ENCODE data around the gene CRIP3. TPM values are rescaled to one million over a fixed set of nuclear protein-coding genes. Genes with fewer than 3 reads are reported as not detected.

CRIP3 gene
- total RNA-seq, 4 donors from 2014 or later = 0.38 to 0.72 (median 0.41) TPM; not detected in 1

GRCh38 chr6:43287717-43288679, 20.6 kb downstream of the CRIP3 start:
- WGBS, 2 donors = 80 to 86% methylated on average over 4 to 7 of the region's 7 CpGs
- no peak for DNase-seq
- no peaks in the 10 kb centered on the region for H3K9me3 ChIP-seq
- peaks cover 0 to 42% (median 0%) of the 10 kb centered on the region in 4 donors for H3K27me3 ChIP-seq
- TF ChIP-seq POLR2A (IDR thresholded peaks at IDR 0.05) (no peak), CTCF (IDR thresholded peaks at IDR 0.05) (no peak)
- no peak overlapping the region for H3K4me3 ChIP-seq
- H3K27ac ChIP-seq = no peak overlapping the region
- peaks cover 4 to 24% (median 13%) of the 10 kb centered on the region in 3 donors for H3K4me1 ChIP-seq
- H3K36me3 ChIP-seq = no peaks in the 10 kb centered on the region
- intact Hi-C loops (cut with DNase I) = no loop called here

GRCh38 chr6:43286980-43287716, 21.5 kb downstream of the CRIP3 start:
- Histone ChIP-seq H3K27ac (no peak overlapping the region), H3K9me3 (no peaks in the 10 kb centered on the region), H3K4me1 (peaks cover 4 to 24% (median 13%) of the 10 kb centered on the region in 3 donors), H3K36me3 (no peaks in the 10 kb centered on the region), H3K27me3 (peaks cover 0 to 50% (median 0%) of the 10 kb centered on the region in 4 donors), H3K4me3 (no peak overlapping the region)
- TF ChIP-seq POLR2A (IDR thresholded peaks at IDR 0.05) (no peak), CTCF (IDR thresholded peaks at IDR 0.05) (no peak)
- intact Hi-C loops (cut with DNase I) = no loop called here
- no peak for DNase-seq
- 59% methylated on average over 4 of the region's 10 CpGs; no CpG with 5 or more reads in 1 of the 2 donors for WGBS, 2 donors

GRCh38 chr6:43286456-43286979, 22.1 kb downstream of the CRIP3 start:
- TF ChIP-seq POLR2A (IDR thresholded peaks at IDR 0.05) (no peak), CTCF (IDR thresholded peaks at IDR 0.05) (no peak)
- Histone ChIP-seq H3K36me3 (no peaks in the 10 kb centered on the region), H3K27ac (no peak overlapping the region), H3K4me3 (no peak overlapping the region), H3K4me1 (peaks cover 4 to 24% (median 13%) of the 10 kb centered on the region in 3 donors), H3K27me3 (peaks cover 0 to 57% (median 0%) of the 10 kb centered on the region in 4 donors), H3K9me3 (no peaks in the 10 kb centered on the region)
- WGBS, 2 donors = no CpG with 5 or more reads among the region's 6 CpGs
- no peak for DNase-seq
- intact Hi-C loops (cut with DNase I) = no loop called here

GRCh38 chr6:43285832-43286231, 22.8 kb downstream of the CRIP3 start:
- TF ChIP-seq POLR2A (IDR thresholded peaks at IDR 0.05) = no peak
- TF ChIP-seq CTCF (IDR thresholded peaks at IDR 0.05) = no peak
- no peaks in the 10 kb centered on the region for H3K9me3 ChIP-seq
- H3K27ac ChIP-seq = no peak overlapping the region
- intact Hi-C loops (cut with DNase I) = no loop called here
- peaks cover 0 to 62% (median 0%) of the 10 kb centered on the region in 4 donors for H3K27me3 ChIP-seq
- WGBS, 2 donors = 80% methylated on average over 1 of the region's 5 CpGs; no CpG with 5 or more reads in 1 of the 2 donors
- DNase-seq = no peak
- no peaks in the 10 kb centered on the region for H3K36me3 ChIP-seq
- no peak overlapping the region for H3K4me3 ChIP-seq
- H3K4me1 ChIP-seq = peaks cover 4 to 24% (median 13%) of the 10 kb centered on the region in 3 donors

Measured in esophagus squamous epithelium (tissue), 5 donors.